Transverse colon (tissue), 4 donors: ENCODE measurements around the gene CABP4.

Experiments
- EP300 ChIP-seq: sonication (generic); formaldehyde crosslinking; IDR thresholded peaks from one replicate; pipeline ENCODE4 v1.6.1; 2017; ENCODE audit warnings: antibody characterized with exemption, low read depth
- POLR2A ChIP-seq: fragments of 450-650 bp; IDR thresholded peaks from one replicate; pipeline ENCODE4 v1.6.1; 2016; ENCODE audit warnings: antibody characterized with exemption, mild to moderate bottlenecking, moderate library complexity
- POLR2AphosphoS5 ChIP-seq, 3 donors: sonication (generic); formaldehyde crosslinking; IDR thresholded peaks; one replicate each; pipeline ENCODE4 v1.6.1; 2016; ENCODE audit warnings: antibody characterized with exemption in 3 of 3
- TF ChIP-seq, protein P1 (sequence below), 5 experiments: fragments of 200-600 bp in 3 of 5; fragments of 450-650 bp in 2 of 5; sonication (generic) in 3 of 5; IDR thresholded peaks; 1 replicate in 2 of 5; 2 replicates in 3 of 5; pipeline ENCODE4 v1.5.1; 2016 to 2017; ENCODE audit warnings: antibody characterized with exemption in 5 of 5, inconsistent platforms in 3 of 5, mild to moderate bottlenecking in 2 of 5, moderate library complexity in 1 of 5

- TF ChIP-seq, protein P1, sequence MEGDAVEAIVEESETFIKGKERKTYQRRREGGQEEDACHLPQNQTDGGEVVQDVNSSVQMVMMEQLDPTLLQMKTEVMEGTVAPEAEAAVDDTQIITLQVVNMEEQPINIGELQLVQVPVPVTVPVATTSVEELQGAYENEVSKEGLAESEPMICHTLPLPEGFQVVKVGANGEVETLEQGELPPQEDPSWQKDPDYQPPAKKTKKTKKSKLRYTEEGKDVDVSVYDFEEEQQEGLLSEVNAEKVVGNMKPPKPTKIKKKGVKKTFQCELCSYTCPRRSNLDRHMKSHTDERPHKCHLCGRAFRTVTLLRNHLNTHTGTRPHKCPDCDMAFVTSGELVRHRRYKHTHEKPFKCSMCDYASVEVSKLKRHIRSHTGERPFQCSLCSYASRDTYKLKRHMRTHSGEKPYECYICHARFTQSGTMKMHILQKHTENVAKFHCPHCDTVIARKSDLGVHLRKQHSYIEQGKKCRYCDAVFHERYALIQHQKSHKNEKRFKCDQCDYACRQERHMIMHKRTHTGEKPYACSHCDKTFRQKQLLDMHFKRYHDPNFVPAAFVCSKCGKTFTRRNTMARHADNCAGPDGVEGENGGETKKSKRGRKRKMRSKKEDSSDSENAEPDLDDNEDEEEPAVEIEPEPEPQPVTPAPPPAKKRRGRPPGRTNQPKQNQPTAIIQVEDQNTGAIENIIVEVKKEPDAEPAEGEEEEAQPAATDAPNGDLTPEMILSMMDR (IDR thresholded peaks at IDR 0.05) = no peak
- TF ChIP-seq POLR2A (no peak), EP300 (no peak), POLR2AphosphoS5 (IDR thresholded peaks at IDR 0.05) (no peak)
Measured at GRCh38 chr11:67492801-67493547, 37.8 kb downstream of the CABP4 start.
